Neural crest cell (in vitro differentiated cells): Measurements from ENCODE around the gene CASP2. TPM values are rescaled to one million over a fixed set of nuclear protein-coding genes. Genes with fewer than 3 reads are reported as not detected.

Experiments
- DNase-seq: peaks from one replicate; pipeline ENCODE4 v3.0.0; 2021; ENCODE audit warnings: low read depth, mixed read lengths, low spot score
- H3K27ac Mint-ChIP-seq: one replicate; pipeline ENCODE4 v1.8.0; 2021; ENCODE audit warnings: mild to moderate bottlenecking, mixed read lengths; ENCODE audit not compliant: unreplicated experiment
- H3K27me3 Mint-ChIP-seq: 2 replicates; pipeline ENCODE4 v1.8.0; 2021; ENCODE audit warnings: low read depth, mild to moderate bottlenecking, mixed read lengths
- H3K36me3 Mint-ChIP-seq: 2 replicates; pipeline ENCODE4 v1.8.0; 2021; ENCODE audit warnings: low read depth, mild to moderate bottlenecking, mixed read lengths
- H3K4me1 Mint-ChIP-seq: 2 replicates; pipeline ENCODE4 v1.8.0; 2021; ENCODE audit warnings: mixed read lengths
- H3K4me3 Mint-ChIP-seq: one replicate; pipeline ENCODE4 v1.8.0; 2021; ENCODE audit warnings: mild to moderate bottlenecking, mixed read lengths
- H3K9me3 Mint-ChIP-seq: 2 replicates; pipeline ENCODE4 v1.8.0; 2021; ENCODE audit warnings: mixed read lengths
- total RNA-seq: library from RNA; stranded (reverse); gene quantifications from 2 replicates; pipeline ENCODE4 v1.2.1, GENCODE V29; 2021
- TF ChIP-seq, protein P1 (sequence below): fragments of 200-600 bp; sonication (generic); conservative IDR thresholded peaks from 2 replicates; pipeline ENCODE4 v1.5.0; 2021; ENCODE audit warnings: antibody characterized with exemption, mild to moderate bottlenecking

Gene CASP2
- total RNA-seq, 1 donor from 2014 or later: 76.2 TPM

DNA sequence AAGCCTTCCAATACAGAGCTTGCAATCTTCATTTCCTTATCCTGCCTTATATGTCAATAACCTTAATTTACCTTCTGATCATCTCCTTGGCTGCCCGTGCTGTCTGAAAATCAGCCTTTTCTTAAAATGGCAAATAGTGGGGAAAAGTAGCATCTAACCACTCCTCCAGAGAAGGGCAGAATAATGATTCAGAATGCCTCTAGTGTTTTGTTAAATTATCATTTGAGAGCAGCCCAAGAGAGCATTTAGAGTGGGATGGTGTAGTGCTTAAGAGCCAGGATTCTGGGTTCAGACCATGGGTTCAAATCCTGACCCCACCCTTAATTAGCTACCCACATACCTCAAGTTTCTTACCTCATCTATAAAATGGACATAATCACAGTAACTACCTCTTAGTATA is 8.0 kb upstream of the CASP2 start:
- no peak for DNase-seq
- H3K4me3 Mint-ChIP-seq: no peak overlapping the region
- no peaks in the 10 kb centered on the region for H3K9me3 Mint-ChIP-seq
- H3K27ac Mint-ChIP-seq: peak overlapping the region; percentile 80
- H3K4me1 Mint-ChIP-seq: peaks cover 49% of the 10 kb centered on the region
- H3K27me3 Mint-ChIP-seq: no peaks in the 10 kb centered on the region
- no peaks in the 10 kb centered on the region for H3K36me3 Mint-ChIP-seq
- TF ChIP-seq, protein P1, sequence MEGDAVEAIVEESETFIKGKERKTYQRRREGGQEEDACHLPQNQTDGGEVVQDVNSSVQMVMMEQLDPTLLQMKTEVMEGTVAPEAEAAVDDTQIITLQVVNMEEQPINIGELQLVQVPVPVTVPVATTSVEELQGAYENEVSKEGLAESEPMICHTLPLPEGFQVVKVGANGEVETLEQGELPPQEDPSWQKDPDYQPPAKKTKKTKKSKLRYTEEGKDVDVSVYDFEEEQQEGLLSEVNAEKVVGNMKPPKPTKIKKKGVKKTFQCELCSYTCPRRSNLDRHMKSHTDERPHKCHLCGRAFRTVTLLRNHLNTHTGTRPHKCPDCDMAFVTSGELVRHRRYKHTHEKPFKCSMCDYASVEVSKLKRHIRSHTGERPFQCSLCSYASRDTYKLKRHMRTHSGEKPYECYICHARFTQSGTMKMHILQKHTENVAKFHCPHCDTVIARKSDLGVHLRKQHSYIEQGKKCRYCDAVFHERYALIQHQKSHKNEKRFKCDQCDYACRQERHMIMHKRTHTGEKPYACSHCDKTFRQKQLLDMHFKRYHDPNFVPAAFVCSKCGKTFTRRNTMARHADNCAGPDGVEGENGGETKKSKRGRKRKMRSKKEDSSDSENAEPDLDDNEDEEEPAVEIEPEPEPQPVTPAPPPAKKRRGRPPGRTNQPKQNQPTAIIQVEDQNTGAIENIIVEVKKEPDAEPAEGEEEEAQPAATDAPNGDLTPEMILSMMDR: no peak

GRCh38 chr7:143280566-143280965 is 7.6 kb upstream of the CASP2 start:
- Mint-ChIP-seq H3K4me3 (no peak overlapping the region), H3K36me3 (no peaks in the 10 kb centered on the region)

DNA sequence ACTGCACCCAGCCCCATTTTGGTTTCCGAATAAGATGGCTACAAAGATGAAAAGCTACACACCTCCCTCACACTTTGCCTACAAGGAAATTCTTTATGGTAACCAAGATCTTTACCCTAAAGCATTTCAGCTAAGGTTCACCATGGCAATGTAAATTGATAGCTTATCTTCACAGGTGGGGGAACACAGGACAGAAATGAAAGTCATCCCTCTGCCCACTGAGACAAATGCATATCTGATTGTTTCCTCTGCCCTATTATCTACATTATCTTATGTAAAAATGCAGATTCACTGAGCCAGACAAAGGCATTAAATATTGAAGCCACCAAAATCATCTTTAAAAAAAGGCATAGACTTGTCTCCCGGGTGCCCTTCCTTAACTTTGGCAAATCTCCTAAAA is 6.6 kb upstream of the CASP2 start:
- no peaks in the 10 kb centered on the region for H3K27me3 Mint-ChIP-seq
- H3K4me3 Mint-ChIP-seq: no peak overlapping the region
- TF ChIP-seq, protein P1: no peak
- peaks cover 2% of the 10 kb centered on the region for H3K9me3 Mint-ChIP-seq
- no peak overlapping the region for H3K27ac Mint-ChIP-seq
- no peak for DNase-seq
- no peaks in the 10 kb centered on the region for H3K36me3 Mint-ChIP-seq
- H3K4me1 Mint-ChIP-seq: peaks cover 63% of the 10 kb centered on the region

More at GRCh38 chr7:143280566-143280965, 7.6 kb upstream of the CASP2 start:
- Mint-ChIP-seq H3K9me3 (no peaks in the 10 kb centered on the region), H3K27ac (peak overlapping the region; percentile 64), H3K27me3 (no peaks in the 10 kb centered on the region), H3K4me1 (peaks cover 53% of the 10 kb centered on the region)
- no peak for DNase-seq
- TF ChIP-seq, protein P1: no peak

GRCh38 chr7:143282124-143282523 is 6.0 kb upstream of the CASP2 start:
- Mint-ChIP-seq H3K9me3 (peaks cover 6% of the 10 kb centered on the region), H3K4me3 (no peak overlapping the region), H3K4me1 (peaks cover 67% of the 10 kb centered on the region), H3K36me3 (peaks cover 3% of the 10 kb centered on the region), H3K27ac (no peak overlapping the region), H3K27me3 (no peaks in the 10 kb centered on the region)
- TF ChIP-seq, protein P1: no peak
- DNase-seq: no peak

GRCh38 chr7:143283381-143283780 is 4.8 kb upstream of the CASP2 start:
- Mint-ChIP-seq H3K9me3 (peaks cover 10% of the 10 kb centered on the region), H3K4me3 (peak overlapping the region; percentile 2), H3K4me1 (peaks cover 72% of the 10 kb centered on the region), H3K36me3 (peaks cover 8% of the 10 kb centered on the region), H3K27me3 (no peaks in the 10 kb centered on the region), H3K27ac (no peak overlapping the region)
- TF ChIP-seq, protein P1: no peak
- no peak for DNase-seq
